Activated naive CD8-positive, alpha-beta T cell treated with anti-CD3 and anti-CD28 coated beads, Interleukin-2, amount 10 ng/mL, durations not matched to agents 7 days and 5 days (primary cell): ENCODE data around the gene TRIM29. TPM values are rescaled to one million over a fixed set of nuclear protein-coding genes. Genes with fewer than 3 reads are reported as not detected.
"Not testable (repeated sequence)": the region's sequence is repeated elsewhere in the genome, so short reads cannot be mapped to it uniquely, and the experiment has no call there.

Experiments used
- ATAC-seq: fragments of 150-1000 bp; cut with Tn5 transposase; one replicate; pipeline ENCODE4 v1.10.0; 2021; ENCODE audit warnings: low read depth, moderate library complexity
- POLR2A ChIA-PET: fragments of 350-600 bp; sonication (Branson Sonifier 250); formaldehyde crosslinking; loops from one replicate; lab custom pipeline; 2021; ENCODE audit warnings: antibody characterized with exemption; lab: Charles Lee
- DNase-seq: peaks from one replicate; pipeline ENCODE4 v3.0.0; 2021
- H3K27ac Mint-ChIP-seq: one replicate; pipeline ENCODE4 v1.8.0; 2022; ENCODE audit warnings: mild to moderate bottlenecking, mixed read lengths
- H3K27me3 Mint-ChIP-seq: one replicate; pipeline ENCODE4 v1.8.0; 2022; ENCODE audit warnings: mild to moderate bottlenecking, moderate library complexity, mixed read lengths
- H3K36me3 Mint-ChIP-seq: one replicate; pipeline ENCODE4 v1.8.0; 2021; ENCODE audit warnings: mild to moderate bottlenecking, mixed read lengths
- H3K4me1 Mint-ChIP-seq: one replicate; pipeline ENCODE4 v1.8.0; 2021; ENCODE audit warnings: mixed read lengths
- H3K4me3 Mint-ChIP-seq: one replicate; pipeline ENCODE4 v1.8.0; 2022; ENCODE audit warnings: mild to moderate bottlenecking, moderate library complexity, mixed read lengths
- H3K9me3 Mint-ChIP-seq: one replicate; pipeline ENCODE4 v1.8.0; 2021; ENCODE audit warnings: mixed read lengths
- total RNA-seq, 2 experiments: library from RNA; stranded (reverse); gene quantifications; one replicate each; pipeline ENCODE4 v1.2.3, GENCODE V29; 2021

The TRIM29 gene
- total RNA-seq, 2 experiments from 2014 or later: not detected

DNA sequence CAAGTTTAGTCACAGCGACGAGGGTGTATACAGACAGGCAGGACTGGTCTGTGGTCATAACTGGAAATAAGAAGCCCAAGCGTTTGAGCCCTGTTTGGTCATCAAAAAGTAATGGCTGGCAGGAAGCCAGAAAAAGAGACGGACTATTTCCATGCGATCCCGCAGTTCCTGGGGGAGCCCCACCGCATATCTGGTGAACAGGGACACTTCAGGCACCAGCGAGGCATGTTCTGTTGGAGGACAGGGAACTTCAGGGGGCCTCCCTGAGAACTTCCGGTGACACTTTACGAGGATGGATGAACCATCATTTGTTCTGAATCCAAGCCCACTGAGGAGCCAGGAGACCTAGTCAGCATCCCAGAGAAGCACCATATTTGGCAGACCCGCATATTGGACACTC, 29.7 kb upstream of the TRIM29 start:
- Mint-ChIP-seq H3K4me3 (no peak overlapping the region), H3K36me3 (no peaks in the 10 kb centered on the region), H3K9me3 (no peaks in the 10 kb centered on the region), H3K27ac (no peak overlapping the region), H3K4me1 (peaks cover 6% of the 10 kb centered on the region), H3K27me3 (peaks cover 69% of the 10 kb centered on the region)
- no peak for DNase-seq
- POLR2A ChIA-PET: no interaction called here
- no peak for ATAC-seq

DNA sequence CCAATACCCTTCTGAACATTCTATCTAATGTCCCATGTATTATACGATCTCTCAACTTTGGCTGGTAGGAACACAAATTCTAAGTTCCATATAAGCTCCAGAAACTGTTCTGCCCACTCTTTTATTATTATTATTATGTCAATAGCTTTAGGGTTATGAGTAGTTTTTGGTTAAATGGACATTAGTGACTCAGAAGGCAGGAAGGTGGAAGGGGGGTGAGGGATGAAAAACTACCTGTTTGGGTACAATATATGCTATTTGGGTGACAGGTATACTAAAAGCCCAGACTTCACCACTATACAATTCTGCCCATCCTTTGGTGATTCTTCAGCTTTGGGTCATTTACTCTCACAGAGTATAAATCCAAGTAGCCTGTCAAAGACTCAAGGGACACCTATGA, 22.5 kb upstream of the TRIM29 start:
- Mint-ChIP-seq H3K4me3 (no peak overlapping the region), H3K9me3 (peaks cover 1% of the 10 kb centered on the region), H3K36me3 (no peaks in the 10 kb centered on the region), H3K27ac (no peak overlapping the region), H3K4me1 (no peaks in the 10 kb centered on the region), H3K27me3 (peaks cover 67% of the 10 kb centered on the region)
- ATAC-seq (no peak), DNase-seq (no peak)
- POLR2A ChIA-PET: no interaction called here

DNA sequence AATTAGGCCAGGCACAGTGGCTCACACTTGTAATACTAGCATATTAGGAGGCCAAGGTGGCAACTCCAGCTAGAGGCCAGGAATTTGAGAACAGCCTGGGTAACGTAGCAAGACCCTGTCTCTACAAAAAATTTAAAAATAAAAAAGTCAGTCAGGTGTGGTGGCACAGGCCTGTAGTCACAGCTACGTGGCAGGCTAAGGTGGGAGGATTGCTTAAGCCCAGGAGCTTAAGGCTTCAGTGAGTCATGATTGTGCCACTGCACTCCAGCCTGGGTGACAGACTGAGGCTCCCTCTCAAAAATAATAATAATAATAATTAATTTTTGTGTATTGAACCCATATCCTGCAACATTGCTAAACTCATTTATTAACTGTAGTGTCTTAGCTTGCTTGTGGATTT, 15.3 kb upstream of the TRIM29 start:
- no peak overlapping the region for H3K27ac Mint-ChIP-seq
- no peak for ATAC-seq

DNA sequence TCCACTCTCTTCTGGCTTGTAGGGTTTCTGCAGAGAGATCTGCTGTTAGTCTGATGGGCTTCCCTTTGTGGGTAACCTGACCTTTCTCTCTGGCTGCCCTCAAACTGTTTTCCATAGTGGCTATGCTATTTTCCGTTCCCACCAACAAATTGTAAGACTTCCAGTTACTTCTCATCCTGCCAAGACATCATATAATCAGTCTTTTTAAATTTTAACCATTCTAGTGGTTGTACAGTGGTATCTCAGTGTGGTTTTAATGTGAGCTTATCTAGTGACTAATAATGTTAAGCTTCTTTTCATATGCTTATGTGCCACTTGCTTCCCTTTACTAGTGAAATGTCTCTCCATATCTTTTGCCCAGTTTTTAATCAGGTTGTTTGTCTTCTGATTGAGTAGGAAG, 13.6 kb upstream of the TRIM29 start:
- H3K27ac Mint-ChIP-seq: no peak overlapping the region
- peaks cover 51% of the 10 kb centered on the region for H3K27me3 Mint-ChIP-seq
- no peaks in the 10 kb centered on the region for H3K36me3 Mint-ChIP-seq
- DNase-seq (no peak), ATAC-seq (no peak)
- H3K4me1 Mint-ChIP-seq: no peaks in the 10 kb centered on the region
- POLR2A ChIA-PET: no interaction called here
- no peak overlapping the region for H3K4me3 Mint-ChIP-seq
- H3K9me3 Mint-ChIP-seq: no peaks in the 10 kb centered on the region

More for the DNA sequence above, 15.3 kb upstream of the TRIM29 start:
- POLR2A ChIA-PET: no interaction called here
- no peaks in the 10 kb centered on the region for H3K36me3 Mint-ChIP-seq
- peaks cover 64% of the 10 kb centered on the region for H3K27me3 Mint-ChIP-seq
- no peak for DNase-seq
- H3K4me1 Mint-ChIP-seq: no peaks in the 10 kb centered on the region
- H3K4me3 Mint-ChIP-seq: no peak overlapping the region
- H3K9me3 Mint-ChIP-seq: no peaks in the 10 kb centered on the region

DNA sequence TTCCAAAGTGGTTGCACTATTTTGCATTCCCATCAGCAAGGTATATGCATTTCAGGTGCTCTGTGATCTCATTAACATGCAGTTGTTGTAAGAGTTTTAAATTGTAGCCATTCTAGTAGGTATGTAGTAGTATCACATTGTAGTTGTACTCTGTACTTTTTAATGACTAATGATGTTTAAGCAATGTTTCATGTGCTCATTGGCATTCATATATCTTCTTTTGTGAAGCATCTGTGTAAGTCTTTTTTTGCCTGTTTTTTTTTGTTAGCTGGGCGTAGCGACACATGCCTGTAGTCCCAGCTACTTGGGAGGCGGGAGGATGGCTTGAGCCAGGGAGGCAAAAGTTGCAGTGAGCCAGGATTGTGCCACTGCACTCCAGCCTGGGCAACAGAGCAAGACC, 11.3 kb upstream of the TRIM29 start:
- no peak for ATAC-seq
- POLR2A ChIA-PET: no interaction called here
- peaks cover 47% of the 10 kb centered on the region for H3K27me3 Mint-ChIP-seq

DNA sequence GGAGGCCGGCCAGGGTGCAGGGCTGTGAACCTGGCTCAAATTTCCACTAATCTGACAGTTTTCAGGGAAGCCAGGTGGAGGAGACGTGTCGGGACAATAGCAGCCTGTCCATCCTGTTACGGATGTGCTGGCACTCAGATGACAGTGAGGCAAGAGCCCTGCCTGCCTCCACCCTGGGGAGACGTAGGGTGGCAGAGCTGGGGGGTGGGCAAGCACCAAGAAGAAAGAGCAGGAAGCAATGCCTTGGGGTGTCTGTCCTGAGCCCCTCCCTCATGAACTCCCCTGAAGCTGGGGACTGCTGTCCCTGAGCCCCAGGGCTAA, 10.0 kb upstream of the TRIM29 start:
- no peaks in the 10 kb centered on the region for H3K9me3 Mint-ChIP-seq
- H3K4me3 Mint-ChIP-seq: no peak overlapping the region
- H3K27me3 Mint-ChIP-seq: peaks cover 41% of the 10 kb centered on the region
- ATAC-seq (no peak), DNase-seq (no peak)
- POLR2A ChIA-PET: no interaction called here
- no peak overlapping the region for H3K27ac Mint-ChIP-seq
- no peaks in the 10 kb centered on the region for H3K36me3 Mint-ChIP-seq
- no peaks in the 10 kb centered on the region for H3K4me1 Mint-ChIP-seq

More for the DNA sequence above, 11.3 kb upstream of the TRIM29 start:
- no peak for DNase-seq
- H3K27ac Mint-ChIP-seq: no peak overlapping the region
- H3K36me3 Mint-ChIP-seq: no peaks in the 10 kb centered on the region
- no peaks in the 10 kb centered on the region for H3K9me3 Mint-ChIP-seq
- no peaks in the 10 kb centered on the region for H3K4me1 Mint-ChIP-seq
- H3K4me3 Mint-ChIP-seq: no peak overlapping the region

DNA sequence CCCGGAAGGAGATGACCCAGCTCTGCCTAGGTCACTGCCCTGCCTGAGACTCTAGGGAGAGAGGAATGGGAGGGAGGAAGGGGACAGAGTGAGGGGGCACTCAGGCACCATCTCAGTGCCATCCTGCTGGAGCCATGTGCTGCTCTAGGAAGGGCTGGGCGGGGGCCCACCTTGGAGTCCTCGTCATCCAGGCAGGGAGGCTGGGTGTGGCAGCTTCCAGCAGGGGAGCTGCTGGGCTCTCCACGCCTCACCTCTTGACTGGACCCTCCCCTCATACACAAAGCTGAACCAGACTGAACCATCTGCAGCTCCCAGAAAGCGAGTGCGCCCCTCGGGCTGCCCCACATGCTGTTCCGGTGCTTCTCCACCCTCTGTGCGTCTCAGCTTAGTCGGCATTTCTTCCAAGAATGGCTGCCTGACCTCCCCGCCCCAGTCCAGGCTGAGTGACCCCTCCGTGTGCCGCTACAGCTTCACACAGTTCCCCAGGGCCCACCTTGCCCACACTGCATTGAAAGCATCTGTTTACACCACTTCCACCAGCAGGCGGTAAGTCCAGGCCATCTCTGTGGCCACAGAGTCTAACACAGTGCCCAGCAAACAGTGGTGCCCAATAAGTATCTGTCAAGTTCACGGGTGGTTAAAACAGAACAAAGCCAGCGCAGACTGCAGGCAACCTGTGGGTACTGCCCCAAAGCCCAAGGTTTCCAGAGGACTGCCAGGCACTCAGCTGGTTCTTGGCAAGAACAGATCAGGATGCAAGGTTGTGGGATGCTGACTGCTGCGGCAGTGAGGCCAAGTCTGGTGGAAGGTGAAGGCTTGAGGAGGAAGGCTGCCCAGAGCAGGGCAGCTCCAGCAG, 9.4 kb upstream of the TRIM29 start:
- H3K9me3 Mint-ChIP-seq: no peaks in the 10 kb centered on the region
- peaks cover 41% of the 10 kb centered on the region for H3K27me3 Mint-ChIP-seq
- no peak overlapping the region for H3K27ac Mint-ChIP-seq
- POLR2A ChIA-PET: no interaction called here
- no peak for ATAC-seq
- no peak overlapping the region for H3K4me3 Mint-ChIP-seq
- no peaks in the 10 kb centered on the region for H3K4me1 Mint-ChIP-seq
- no peak for DNase-seq
- no peaks in the 10 kb centered on the region for H3K36me3 Mint-ChIP-seq

DNA sequence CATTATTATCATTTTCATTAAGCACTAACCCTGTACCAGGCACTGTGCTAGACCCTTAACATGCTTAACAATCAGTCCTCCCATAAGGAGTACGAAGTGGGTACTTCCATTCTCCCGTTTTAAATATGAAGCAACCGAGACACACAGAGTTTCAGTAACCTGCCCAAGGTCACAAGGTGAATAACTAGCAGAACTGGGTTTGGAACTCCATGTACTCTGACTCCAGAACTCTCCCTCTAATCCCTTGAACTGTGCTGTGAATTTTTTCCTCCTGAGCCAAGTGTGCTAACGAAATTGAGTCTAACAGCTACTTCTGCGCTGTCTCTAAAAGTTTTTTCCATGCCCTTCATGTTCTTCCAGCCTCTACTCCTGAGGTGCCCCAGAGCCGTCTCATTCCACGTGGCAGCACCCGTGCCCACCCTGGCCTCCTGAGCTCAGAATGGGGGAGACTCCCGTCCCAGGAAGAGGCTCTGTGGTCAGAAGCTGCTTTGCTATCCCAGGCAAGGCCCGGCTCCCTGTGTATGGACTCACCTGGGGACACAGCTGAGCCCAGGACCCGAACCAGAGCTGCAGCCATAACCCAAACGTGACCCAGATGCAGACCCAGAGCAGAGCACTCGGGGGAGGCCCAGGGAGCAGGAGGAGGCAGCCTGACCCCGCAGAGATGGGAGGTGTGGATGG, 8.6 kb upstream of the TRIM29 start:
- Mint-ChIP-seq H3K4me1 (no peaks in the 10 kb centered on the region), H3K27me3 (peaks cover 35% of the 10 kb centered on the region), H3K4me3 (no peak overlapping the region), H3K36me3 (no peaks in the 10 kb centered on the region), H3K27ac (no peak overlapping the region), H3K9me3 (no peaks in the 10 kb centered on the region)
- POLR2A ChIA-PET: no interaction called here
- ATAC-seq (no peak), DNase-seq (no peak)

DNA sequence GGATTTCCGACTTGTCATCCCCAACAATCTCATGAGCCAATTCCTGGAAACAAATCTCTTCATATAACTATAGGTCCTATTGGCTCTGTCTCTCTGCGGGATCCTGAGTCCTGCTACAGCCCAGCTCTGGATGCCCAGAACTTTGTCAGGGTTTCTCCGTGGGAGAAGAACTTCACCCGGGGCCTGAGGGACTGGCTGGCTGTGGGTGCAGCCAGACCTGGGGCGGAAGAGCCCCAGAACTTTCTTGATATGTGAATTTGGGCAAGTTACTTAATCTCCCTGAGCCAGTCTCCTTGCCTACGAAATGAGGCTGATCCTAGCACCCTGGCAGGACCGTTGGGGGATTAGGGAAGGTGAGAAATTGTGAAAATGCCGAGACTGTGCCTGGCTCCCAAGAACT, 6.6 kb upstream of the TRIM29 start:
- H3K4me1 Mint-ChIP-seq: no peaks in the 10 kb centered on the region
- H3K4me3 Mint-ChIP-seq: no peak overlapping the region
- ATAC-seq (no peak), DNase-seq (no peak)
- no peaks in the 10 kb centered on the region for H3K9me3 Mint-ChIP-seq
- no peak overlapping the region for H3K27ac Mint-ChIP-seq
- peaks cover 24% of the 10 kb centered on the region for H3K27me3 Mint-ChIP-seq
- POLR2A ChIA-PET: no interaction called here
- H3K36me3 Mint-ChIP-seq: no peaks in the 10 kb centered on the region

DNA sequence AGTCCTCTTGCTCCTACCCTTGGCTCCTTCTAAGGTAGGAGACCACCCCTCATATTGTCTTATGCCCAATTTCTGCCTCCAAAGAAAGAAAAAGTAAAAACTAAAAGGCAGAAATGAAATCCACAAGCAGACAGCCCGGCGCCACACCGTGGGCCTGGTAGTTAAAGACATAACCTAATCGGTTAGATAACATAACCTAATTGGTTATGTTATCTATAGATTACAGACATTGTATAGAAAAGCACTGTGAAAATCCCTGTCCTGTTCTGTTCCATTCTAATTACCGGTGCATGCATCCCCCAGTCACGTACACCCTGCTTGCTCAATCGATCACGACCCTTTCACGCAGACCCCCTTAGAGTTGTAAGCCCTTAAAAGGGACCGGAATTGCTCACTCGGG, 5.6 kb upstream of the TRIM29 start:
- H3K4me1 Mint-ChIP-seq, H3K27ac Mint-ChIP-seq, DNase-seq, H3K36me3 Mint-ChIP-seq, H3K9me3 Mint-ChIP-seq, H3K4me3 Mint-ChIP-seq, ATAC-seq, POLR2A ChIA-PET: not testable (repeated sequence)
- peaks cover 16% of the 10 kb centered on the region for H3K27me3 Mint-ChIP-seq

DNA sequence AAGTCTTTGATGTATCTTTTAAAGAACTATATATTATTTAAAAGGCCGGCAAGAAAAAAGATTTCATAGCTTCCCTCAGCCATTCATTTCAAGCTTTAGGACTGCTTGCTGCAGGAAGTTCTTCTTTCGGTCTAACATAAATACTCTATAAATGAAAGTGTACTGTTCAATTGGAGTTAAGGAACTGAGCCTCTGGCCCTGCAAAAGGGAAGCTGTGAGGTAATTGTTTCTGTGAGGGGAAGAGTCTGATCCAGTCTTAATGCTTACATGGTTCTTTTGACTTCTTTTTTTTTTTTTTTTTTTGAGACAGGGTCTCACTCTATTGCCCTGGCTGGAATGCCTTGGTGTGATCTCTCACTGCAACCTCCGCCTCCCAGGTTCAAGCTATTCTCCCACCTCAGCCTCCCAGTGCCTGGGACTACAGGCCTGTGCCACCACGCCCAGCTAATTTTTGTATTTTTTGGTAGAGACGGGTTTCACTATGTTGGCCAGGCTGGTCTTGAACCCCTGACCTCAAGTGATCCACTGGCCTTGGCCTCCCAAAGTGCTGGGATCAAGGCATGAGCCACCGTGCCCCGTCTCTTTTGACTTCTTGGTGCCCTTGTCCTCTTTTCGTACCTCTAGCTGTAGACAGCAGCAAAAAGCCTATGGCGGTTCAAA, 4.7 kb upstream of the TRIM29 start:
- DNase-seq: no peak
- H3K4me1 Mint-ChIP-seq: no peaks in the 10 kb centered on the region
- ATAC-seq: no peak
- peaks cover 16% of the 10 kb centered on the region for H3K27me3 Mint-ChIP-seq
- POLR2A ChIA-PET: no interaction called here
- no peak overlapping the region for H3K27ac Mint-ChIP-seq
- no peaks in the 10 kb centered on the region for H3K36me3 Mint-ChIP-seq
- H3K9me3 Mint-ChIP-seq: no peaks in the 10 kb centered on the region
- H3K4me3 Mint-ChIP-seq: no peak overlapping the region

DNA sequence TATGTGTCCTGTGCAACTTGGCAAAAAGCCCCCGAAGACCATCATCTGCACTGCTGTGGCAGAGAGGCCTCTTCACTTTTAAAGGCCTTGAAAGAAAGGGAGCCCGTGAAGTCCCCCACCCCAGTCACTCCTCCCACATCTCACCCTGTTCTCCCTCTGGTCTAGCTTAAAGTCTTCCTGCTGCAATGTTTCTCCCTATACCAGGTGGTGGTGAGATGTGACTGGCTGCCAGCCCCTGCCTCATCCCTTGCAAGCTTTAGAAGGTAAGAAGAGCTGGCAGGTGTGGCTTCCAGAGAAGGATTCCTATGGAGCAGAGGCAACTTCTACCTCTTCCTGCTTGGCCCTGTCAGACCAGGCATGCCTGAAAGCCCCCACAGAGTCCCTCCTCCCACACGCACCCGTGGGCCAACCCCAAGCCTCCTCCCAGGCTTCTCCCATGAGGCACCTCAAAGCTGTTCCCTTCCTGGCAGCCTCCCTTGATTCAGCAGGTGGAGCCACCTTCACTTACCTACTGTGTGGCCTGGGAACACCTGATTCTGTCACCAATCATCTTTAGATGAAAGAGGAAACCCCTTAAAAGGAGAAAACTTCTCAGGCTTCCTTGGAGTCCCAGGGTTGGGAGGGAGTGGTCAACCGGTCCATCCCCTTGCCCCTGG, 4.0 kb upstream of the TRIM29 start:
- Mint-ChIP-seq H3K4me1 (no peaks in the 10 kb centered on the region), H3K27me3 (peaks cover 16% of the 10 kb centered on the region), H3K27ac (no peak overlapping the region), H3K36me3 (no peaks in the 10 kb centered on the region), H3K4me3 (no peak overlapping the region), H3K9me3 (no peaks in the 10 kb centered on the region)
- POLR2A ChIA-PET: no interaction called here
- DNase-seq: no peak
- no peak for ATAC-seq

DNA sequence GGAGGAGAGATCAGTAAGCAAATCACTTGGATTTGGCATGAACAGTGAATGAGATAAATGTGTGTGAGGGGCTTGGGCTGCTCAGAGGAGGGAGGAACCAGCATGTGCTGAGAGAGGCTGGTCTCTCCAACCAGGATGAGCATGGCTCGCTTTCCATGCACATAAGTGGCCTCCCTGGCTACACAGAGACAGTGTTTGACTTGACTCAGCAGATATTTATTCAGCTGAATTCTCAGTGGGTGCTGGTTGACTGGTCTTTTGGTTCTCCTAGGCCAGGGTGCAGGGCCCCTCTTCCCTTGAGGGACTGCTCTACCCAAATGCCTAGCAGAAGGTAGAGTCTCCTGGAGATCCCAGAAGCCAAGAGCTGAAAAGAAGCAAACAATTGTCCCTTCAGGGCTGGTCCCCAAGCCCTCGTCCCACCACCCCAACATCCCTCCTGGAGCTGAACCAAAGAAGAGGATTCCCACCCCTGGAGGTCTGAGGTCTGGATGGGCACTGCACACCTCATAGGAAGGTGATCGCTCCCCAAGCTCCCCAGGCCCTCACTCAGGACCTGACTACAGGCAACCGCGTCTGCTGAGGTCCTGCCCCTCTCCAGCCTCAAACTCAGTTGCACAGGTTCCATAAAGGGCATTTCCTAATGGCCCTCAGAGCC, 3.3 kb upstream of the TRIM29 start:
- H3K27me3 Mint-ChIP-seq: peaks cover 16% of the 10 kb centered on the region
- no peaks in the 10 kb centered on the region for H3K9me3 Mint-ChIP-seq
- H3K4me1 Mint-ChIP-seq: no peaks in the 10 kb centered on the region
- no peak overlapping the region for H3K27ac Mint-ChIP-seq
- H3K36me3 Mint-ChIP-seq: no peaks in the 10 kb centered on the region
- no peak for ATAC-seq
- no peak for DNase-seq
- no peak overlapping the region for H3K4me3 Mint-ChIP-seq
- POLR2A ChIA-PET: no interaction called here
